HEK293T (cell line): Measurements from ENCODE around the gene MRNIP.

Experiments used
- CTCF ChIA-PET: fragments of 350-600 bp; formaldehyde crosslinking; extraction: SDS; loops from one replicate; lab custom pipeline; 2021; ENCODE audit warnings: antibody characterized with exemption, inconsistent platforms; lab: Yijun Ruan, JAX
- POLR2A ChIA-PET: fragments of 350-600 bp; formaldehyde crosslinking; extraction: SDS; loops from one replicate; lab custom pipeline; 2020; ENCODE audit warnings: antibody characterized with exemption, inconsistent platforms; lab: Yijun Ruan, JAX
- DNase-seq: peaks from one replicate; pipeline ENCODE4 v3.0.0; 2012; ENCODE audit warnings: mixed read lengths; ENCODE audit errors: extremely low spot score
- ARNT ChIP-seq: fragments of 450-650 bp; IDR thresholded peaks from 2 replicates; pipeline ENCODE4 v1.6.1; 2017; ENCODE audit warnings: mild to moderate bottlenecking
- BHLHE40 ChIP-seq: fragments of 450-650 bp; IDR thresholded peaks from 2 replicates; pipeline ENCODE4 v1.6.1; 2016; ENCODE audit warnings: mild to moderate bottlenecking, moderate library complexity, borderline replicate concordance
- CTBP1 ChIP-seq: fragments of 450-650 bp; IDR thresholded peaks from 2 replicates; pipeline ENCODE4 v1.6.1; 2016; ENCODE audit warnings: borderline replicate concordance
- ELF4 ChIP-seq: fragments of 450-650 bp; IDR thresholded peaks from 2 replicates; pipeline ENCODE4 v1.6.1; 2017; ENCODE audit warnings: antibody characterized with exemption
- FOXA1 ChIP-seq: fragments of 450-650 bp; IDR thresholded peaks from 2 replicates; pipeline ENCODE4 v1.6.1; 2016; ENCODE audit warnings: mild to moderate bottlenecking
- FOXK2 ChIP-seq: fragments of 450-650 bp; IDR thresholded peaks from 2 replicates; pipeline ENCODE4 v1.6.1; 2016; ENCODE audit warnings: mild to moderate bottlenecking
- FOXM1 ChIP-seq: fragments of 450-650 bp; IDR thresholded peaks from 2 replicates; pipeline ENCODE4 v1.6.1; 2017; ENCODE audit warnings: mild to moderate bottlenecking, borderline replicate concordance
- HDGF ChIP-seq: fragments of 450-650 bp; IDR thresholded peaks from 2 replicates; pipeline ENCODE4 v1.6.1; 2017; ENCODE audit warnings: antibody characterized with exemption, borderline replicate concordance
- L3MBTL2 ChIP-seq: fragments of 450-650 bp; conservative IDR thresholded peaks from 2 replicates; pipeline ENCODE4 v1.6.1; 2016; ENCODE audit warnings: mild to moderate bottlenecking
- LEF1 ChIP-seq: fragments of 450-650 bp; IDR thresholded peaks from 2 replicates; pipeline ENCODE4 v1.6.1; 2017; ENCODE audit warnings: mild to moderate bottlenecking, borderline replicate concordance
- NFRKB ChIP-seq: fragments of 450-650 bp; IDR thresholded peaks from 2 replicates; pipeline ENCODE4 v1.6.1; 2016; ENCODE audit warnings: mild to moderate bottlenecking, moderate library complexity
- SP1 ChIP-seq: fragments of 450-650 bp; IDR thresholded peaks from 2 replicates; pipeline ENCODE4 v1.6.1; 2017
- SUZ12 ChIP-seq: fragments of 450-650 bp; IDR thresholded peaks from 2 replicates; pipeline ENCODE4 v1.6.1; 2016; ENCODE audit warnings: mild to moderate bottlenecking
- TARDBP ChIP-seq: fragments of 450-650 bp; IDR thresholded peaks from 2 replicates; pipeline ENCODE4 v1.6.1; 2016
- ZNF384 ChIP-seq: fragments of 450-650 bp; IDR thresholded peaks from 2 replicates; pipeline ENCODE4 v1.6.1; 2016
- TF ChIP-seq, protein P1 (sequence below): fragments of 450-650 bp; IDR thresholded peaks from 2 replicates; pipeline ENCODE4 v1.6.1; 2016

MRNIP gene

DNA sequence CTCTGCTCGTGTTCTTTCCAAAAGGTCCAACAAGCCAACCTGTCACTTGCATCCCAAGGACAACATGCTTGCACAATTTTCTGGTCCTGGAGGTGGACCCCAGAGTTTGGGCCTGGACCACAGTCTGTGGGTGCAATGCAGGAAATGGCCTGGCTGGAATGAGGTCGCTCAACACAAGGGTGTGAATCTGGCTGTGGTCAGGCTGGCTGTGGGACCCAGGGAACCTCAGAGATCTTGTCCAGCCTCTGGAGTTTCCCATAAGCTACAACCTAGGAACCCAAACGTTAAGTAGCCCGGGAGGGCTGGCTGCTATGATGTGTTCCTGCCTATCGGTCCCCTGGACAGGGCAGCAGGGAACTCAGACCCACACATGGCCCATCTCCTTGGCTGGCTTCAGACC, 33.6 kb upstream of the MRNIP start:
- no peak for TF ChIP-seq TARDBP
- TF ChIP-seq, protein P1, sequence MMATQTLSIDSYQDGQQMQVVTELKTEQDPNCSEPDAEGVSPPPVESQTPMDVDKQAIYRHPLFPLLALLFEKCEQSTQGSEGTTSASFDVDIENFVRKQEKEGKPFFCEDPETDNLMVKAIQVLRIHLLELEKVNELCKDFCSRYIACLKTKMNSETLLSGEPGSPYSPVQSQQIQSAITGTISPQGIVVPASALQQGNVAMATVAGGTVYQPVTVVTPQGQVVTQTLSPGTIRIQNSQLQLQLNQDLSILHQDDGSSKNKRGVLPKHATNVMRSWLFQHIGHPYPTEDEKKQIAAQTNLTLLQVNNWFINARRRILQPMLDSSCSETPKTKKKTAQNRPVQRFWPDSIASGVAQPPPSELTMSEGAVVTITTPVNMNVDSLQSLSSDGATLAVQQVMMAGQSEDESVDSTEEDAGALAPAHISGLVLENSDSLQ, result no peak
- no peak for TF ChIP-seq L3MBTL2
- no peak for TF ChIP-seq CTBP1
- TF ChIP-seq HDGF, result no peak
- TF ChIP-seq SUZ12, result no peak
- TF ChIP-seq FOXA1, result no peak
- no peak for TF ChIP-seq BHLHE40
- no peak for TF ChIP-seq NFRKB
- no peak for TF ChIP-seq ARNT
- no peak for TF ChIP-seq SP1
- TF ChIP-seq LEF1, result no peak
- POLR2A ChIA-PET, result no interaction called here
- CTCF ChIA-PET, result interaction anchor here (1.0 kb wide), 1 partner anchor 90 kb away, joined by 3 read pairs; no protein-coding TSS in a partner anchor
- DNase-seq, result no peak

DNA sequence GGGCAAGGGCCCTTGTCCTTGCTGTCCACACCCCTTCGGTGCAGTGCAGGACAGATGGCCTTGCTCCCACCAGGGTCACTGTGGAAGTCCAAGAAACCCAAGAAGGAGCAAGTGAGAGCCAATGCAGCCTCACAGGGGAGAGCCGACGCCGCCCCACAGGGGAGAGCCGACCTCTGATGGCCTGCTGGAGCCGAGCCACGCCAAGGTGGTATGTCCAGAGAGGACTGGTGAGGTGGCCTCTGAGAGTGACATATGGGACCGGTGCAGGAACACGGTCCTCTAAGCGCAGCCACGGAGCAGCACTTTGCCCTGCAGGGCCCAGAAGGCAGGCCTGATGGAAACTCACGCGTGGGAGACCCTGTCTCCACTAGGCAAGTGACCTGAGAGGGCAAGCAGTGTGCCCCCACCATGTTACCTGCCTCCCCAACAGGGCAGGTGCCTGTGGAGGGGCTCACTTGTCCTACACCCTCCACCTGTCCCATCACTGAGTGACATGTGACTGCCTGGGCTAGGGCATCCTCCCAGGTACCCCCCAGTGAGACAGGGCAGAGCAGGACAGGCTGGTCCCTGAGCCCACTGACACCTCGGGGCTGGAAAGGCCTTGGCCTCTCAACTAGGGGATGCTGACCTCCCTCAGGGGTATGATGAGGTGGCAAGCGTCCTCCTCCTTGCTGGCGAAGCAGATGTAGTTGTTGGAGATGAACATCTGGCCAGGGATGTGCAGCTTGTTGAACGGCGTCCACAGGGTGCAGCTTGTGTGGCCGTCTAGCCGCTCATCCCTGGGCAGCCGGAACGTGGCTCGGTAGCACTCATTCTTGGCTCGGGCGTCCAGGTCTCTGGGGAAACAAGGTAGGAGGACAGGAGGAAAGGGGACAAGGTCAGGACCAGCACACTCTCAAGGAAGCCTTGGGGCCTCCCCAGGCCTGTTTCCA, 32.4 kb upstream of the MRNIP start:
- DNase-seq, result no peak
- CTCF ChIA-PET, result no interaction called here
- POLR2A ChIA-PET, result no interaction called here
- TF ChIP-seq L3MBTL2, result no peak
- no peak for TF ChIP-seq ARNT
- TF ChIP-seq ZNF384, result no peak
- TF ChIP-seq HDGF, result no peak
- no peak for TF ChIP-seq CTBP1
- no peak for TF ChIP-seq FOXK2
- no peak for TF ChIP-seq TARDBP
- no peak for TF ChIP-seq ELF4
- no peak for TF ChIP-seq LEF1

DNA sequence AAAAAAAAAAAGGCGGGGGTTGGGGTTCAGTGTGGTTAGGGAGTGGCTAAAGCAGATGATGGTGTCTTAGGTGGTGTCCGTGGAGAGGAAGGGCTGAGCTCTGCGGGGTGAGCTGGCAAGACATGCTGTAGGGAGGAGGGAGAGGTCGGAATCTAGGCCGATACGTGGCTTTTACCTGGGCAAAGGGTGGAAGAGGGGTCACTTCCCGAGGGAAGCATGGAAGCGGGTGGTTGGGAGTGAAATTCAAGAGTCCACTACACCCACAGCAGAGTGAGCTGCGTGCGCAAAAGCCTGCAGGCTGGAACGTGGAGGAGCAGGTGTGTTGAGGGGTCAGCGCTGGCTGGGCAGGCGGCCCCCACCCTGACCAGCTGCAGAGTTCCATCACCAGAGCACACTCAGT, 31.3 kb upstream of the MRNIP start:
- ChIA-PET POLR2A (no interaction called here), CTCF (no interaction called here)
- no peak for TF ChIP-seq FOXA1
- no peak for TF ChIP-seq BHLHE40
- TF ChIP-seq FOXM1, result no peak
- no peak for TF ChIP-seq CTBP1
- no peak for TF ChIP-seq SP1
- TF ChIP-seq ELF4, result no peak
- no peak for TF ChIP-seq L3MBTL2
- TF ChIP-seq, protein P1, result no peak
- TF ChIP-seq ARNT, result no peak
- no peak for TF ChIP-seq LEF1
- no peak for TF ChIP-seq SUZ12
- TF ChIP-seq TARDBP, result no peak
- TF ChIP-seq HDGF, result no peak
- no peak for TF ChIP-seq FOXK2
- DNase-seq, result no peak

DNA sequence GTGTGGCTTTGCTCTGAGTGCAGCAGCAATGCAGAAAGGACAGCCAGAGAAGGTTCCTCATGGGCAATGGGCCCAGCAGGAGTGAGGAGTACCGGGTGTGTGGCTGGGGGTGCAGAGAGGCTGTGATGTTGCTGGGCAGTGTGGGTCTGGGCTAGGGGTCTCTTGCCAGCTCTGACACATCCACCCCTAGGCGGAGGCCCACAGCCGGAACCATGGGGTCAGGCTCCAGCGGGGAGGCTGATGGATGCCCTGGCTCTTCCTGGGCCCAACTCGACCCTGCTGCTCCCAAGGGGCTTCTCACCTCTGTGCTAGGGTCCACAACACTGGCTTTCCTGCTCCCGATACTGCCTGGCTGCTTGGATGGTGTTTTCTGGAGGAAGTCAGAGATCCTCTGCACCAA, 29.2 kb upstream of the MRNIP start:
- CTCF ChIA-PET, result no interaction called here
- no peak for DNase-seq
- TF ChIP-seq ARNT (no peak), TARDBP (no peak), ZNF384 (no peak), NFRKB (no peak), FOXM1 (no peak), SP1 (no peak), ELF4 (no peak), FOXK2 (no peak), SUZ12 (no peak)
- TF ChIP-seq, protein P1, result no peak
- POLR2A ChIA-PET, result no interaction called here

DNA sequence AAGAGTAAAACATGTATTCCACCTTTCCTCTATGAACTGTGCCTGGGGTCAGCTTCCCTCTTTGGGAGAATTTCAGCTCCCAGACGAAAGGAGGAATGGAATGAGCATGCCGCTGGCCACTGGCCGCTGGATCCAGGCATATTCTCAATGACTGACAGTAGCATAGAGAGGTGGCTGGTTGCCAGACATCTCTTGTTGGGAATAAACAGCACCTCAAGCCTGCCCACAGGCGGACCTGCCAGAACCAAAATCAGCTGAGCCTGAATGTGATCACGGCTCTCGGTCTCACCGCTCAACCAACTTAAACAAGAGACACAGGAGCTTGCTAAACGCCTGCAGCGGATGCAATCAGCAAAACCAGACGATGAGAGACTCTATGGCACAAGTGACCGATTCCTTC, 28.5 kb upstream of the MRNIP start:
- DNase-seq, result no peak
- CTCF ChIA-PET, result no interaction called here
- no peak for TF ChIP-seq ZNF384
- POLR2A ChIA-PET, result no interaction called here

DNA sequence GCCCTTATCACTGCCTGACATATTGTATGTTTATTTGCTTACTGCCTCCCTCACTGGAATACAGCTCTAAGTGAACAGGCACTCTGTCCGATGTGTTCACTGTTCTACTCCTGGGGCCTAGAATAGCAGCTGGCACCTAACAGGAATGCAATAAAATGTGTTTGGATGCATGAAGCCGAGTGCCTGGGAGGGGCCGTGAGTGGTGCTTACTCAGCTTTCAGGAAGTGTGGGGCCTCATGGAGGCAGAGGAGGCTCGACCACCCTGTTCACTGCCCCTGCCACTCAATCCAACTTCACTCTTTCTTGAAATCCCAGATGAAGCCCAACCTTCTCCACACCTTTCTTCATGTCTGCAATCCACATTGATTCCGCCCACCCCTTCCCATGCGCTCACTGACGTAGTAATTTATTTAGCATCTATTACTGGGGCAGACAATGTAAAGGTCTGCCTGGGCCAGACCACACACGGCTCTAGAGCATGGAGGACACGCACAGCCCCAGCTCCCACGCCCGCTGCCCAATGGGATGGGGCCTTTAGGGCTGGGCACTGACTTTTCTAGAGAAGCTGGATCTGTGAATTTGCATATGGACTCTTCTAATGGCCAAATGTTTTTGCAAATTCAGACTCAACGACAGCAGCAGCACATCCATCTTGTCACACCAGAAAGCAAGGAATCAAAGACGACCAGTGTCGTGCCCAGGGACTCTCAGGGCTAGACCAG, 27.7 kb upstream of the MRNIP start:
- TF ChIP-seq FOXK2 (no peak), FOXA1 (no peak), LEF1 (no peak), ZNF384 (no peak), TARDBP (no peak), FOXM1 (no peak), CTBP1 (no peak), ARNT (no peak), BHLHE40 (no peak), L3MBTL2 (no peak), NFRKB (no peak), HDGF (no peak), ELF4 (no peak), SUZ12 (no peak), SP1 (no peak)
- TF ChIP-seq, protein P1, result no peak
- POLR2A ChIA-PET, result no interaction called here
- CTCF ChIA-PET, result no interaction called here
- no peak for DNase-seq
